Adrenal gland (tissue), 12 donors: ENCODE results near the gene DMWD. TPM values are rescaled to one million over a fixed set of nuclear protein-coding genes. Genes with fewer than 3 reads are reported as not detected.
A peak's percentile ranks its signal among the peaks of the same experiment; 100 is the strongest.

Experiments used
- DNase-seq, 7 donors: peaks; one replicate each; pipeline ENCODE4 v3.0.0-alpha.2; 2019 to 2020
- H3K27ac ChIP-seq, 5 donors: fragments of 200-600 bp; sonication (generic) in 4 of 5; 1 replicate in 3 of 5; 2 replicates in 2 of 5; pipeline versions ENCODE4 v1.5.1 to v1.8.0; 2016 to 2020; ENCODE audit warnings: mild to moderate bottlenecking in 1 of 5
- H3K27me3 ChIP-seq: fragments of 200-600 bp; 2 replicates; pipeline ENCODE4 v1.8.0; 2021
- H3K36me3 ChIP-seq, 2 donors: fragments of 200-600 bp; replicated peaks in 1 of 2; 1 replicate in 1 of 2; 2 replicates in 1 of 2; pipeline versions ENCODE4 v1.5.1 to v1.8.0; 2018 to 2022
- H3K4me1 ChIP-seq, 2 donors: fragments of 200-600 bp; replicated peaks in 1 of 2; 1 replicate in 1 of 2; 2 replicates in 1 of 2; pipeline versions ENCODE4 v1.5.1 to v1.8.0; 2018 to 2021
- H3K4me3 ChIP-seq, 4 donors: fragments of 200-600 bp; sonication (generic) in 3 of 4; one replicate each; pipeline ENCODE4 v1.5.1; 2016 to 2018
- H3K9me3 ChIP-seq, 3 donors: fragments of 200-600 bp; sonication (generic) in 1 of 3; replicated peaks in 1 of 3; 1 replicate in 2 of 3; 2 replicates in 1 of 3; pipeline versions ENCODE4 v1.5.1 to v1.8.0; 2016 to 2021
- POLR2A ChIP-seq, 2 donors: fragments of 450-650 bp; IDR thresholded peaks; one replicate each; pipeline ENCODE4 v1.6.1; 2017; ENCODE audit warnings: antibody characterized with exemption in 2 of 2, mild to moderate bottlenecking in 2 of 2, moderate library complexity in 1 of 2
- WGBS, 4 donors: extraction: QIAGEN DNeasy Blood & Tissue Kit in 2 of 4; methylation state at CpG; one replicate each; pipeline versions ENCODE4 v1.1.5 to v1.1.7; 2013 to 2017; 5-methylcytosine and 5-hydroxymethylcytosine counted together
- intact Hi-C, 2 donors: fragments of 100-400 bp; cut with DNase I; formaldehyde crosslinking; loops; one replicate each; pipeline versions ENCODE4 v1.14.1 to v1.15.0; 2022 to 2023
- polyA plus RNA-seq, 3 donors: library from polyadenylated mRNA; stranded (reverse); fragments of 200-250 nt in 2 of 3; fragments of 350-450 nt in 1 of 3; fragmentation: Illumina TruSeq in 1 of 3; extraction: RNeasy Lipid Tissue Mini Kit (QIAGEN cat#74804) in 1 of 3; gene quantifications; one replicate each; pipeline ENCODE4 v1.2.3, GENCODE V29; 2013 to 2014
- total RNA-seq, 9 donors: library from RNA; depleted of rRNA in 4 of 9; stranded (reverse); fragments of >200 nt in 4 of 9; fragments of 120-200 nt in 1 of 9; fragmentation: NEBNext Ultra II Directional in 1 of 9; extraction: Animal tissue kit (Norgen Biotek cat#: 25700) in 1 of 9; gene quantifications; one replicate each; pipeline versions ENCODE4 v1.1.0 to v1.2.4, GENCODE V29; 2013 to 2023
- TF ChIP-seq, protein P1 (sequence below), 6 experiments: fragments of 450-650 bp in 4 of 6; fragments of 200-600 bp in 2 of 6; sonication (generic) in 1 of 6; IDR thresholded peaks; 1 replicate in 5 of 6; 2 replicates in 1 of 6; pipeline versions ENCODE4 v1.5.1 to v1.8.0; 2016 to 2021; ENCODE audit warnings: antibody characterized with exemption in 6 of 6, mild to moderate bottlenecking in 2 of 6, moderate library complexity in 1 of 6
- donor health status: healthy with polysubstance abuse.
- donor health status: Bipolar disorder and iron deficiency.
- donor health status: DM: yes; HTN: yes; CAD: no.
- donor health status: DM: no; HTN: no; CAD: no.
- donor health status: DM: no; HTN: no; CAD: no.
- donor health status: DM: yes; HTN: yes; CAD: no.

DMWD gene
- total and polyA plus RNA-seq, 12 donors = 13.2 to 91.5 (median 34.0) TPM

DNA sequence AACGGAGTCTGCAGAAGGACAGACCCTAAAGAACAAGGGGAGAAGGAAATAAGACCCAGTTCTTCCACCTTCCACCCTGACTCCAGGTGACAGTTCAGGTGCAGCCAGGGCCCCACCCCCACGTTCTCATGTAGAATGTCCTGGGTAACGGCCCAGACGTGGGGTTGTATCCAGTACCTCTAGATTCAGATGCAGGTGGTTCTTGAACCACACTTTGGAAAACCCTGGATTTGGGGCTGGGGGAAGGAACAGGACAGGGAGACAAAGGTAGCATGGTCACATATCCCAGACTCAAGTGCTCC, 12.5 kb downstream of the DMWD start:
- Histone ChIP-seq H3K27me3 (no peaks in the 10 kb centered on the region), H3K4me3 (peak overlapping the region in 2 of 4 donors; percentile 1 to 61), H3K36me3 (peaks cover 0 to 23% of the 10 kb centered on the region in 2 donors), H3K9me3 (no peaks in the 10 kb centered on the region), H3K4me1 (peaks cover 35 to 41% of the 10 kb centered on the region in 2 donors), H3K27ac (peak overlapping the region in 4 of 5 donors; percentile 35 to 96 (median 90))
- TF ChIP-seq, protein P1, sequence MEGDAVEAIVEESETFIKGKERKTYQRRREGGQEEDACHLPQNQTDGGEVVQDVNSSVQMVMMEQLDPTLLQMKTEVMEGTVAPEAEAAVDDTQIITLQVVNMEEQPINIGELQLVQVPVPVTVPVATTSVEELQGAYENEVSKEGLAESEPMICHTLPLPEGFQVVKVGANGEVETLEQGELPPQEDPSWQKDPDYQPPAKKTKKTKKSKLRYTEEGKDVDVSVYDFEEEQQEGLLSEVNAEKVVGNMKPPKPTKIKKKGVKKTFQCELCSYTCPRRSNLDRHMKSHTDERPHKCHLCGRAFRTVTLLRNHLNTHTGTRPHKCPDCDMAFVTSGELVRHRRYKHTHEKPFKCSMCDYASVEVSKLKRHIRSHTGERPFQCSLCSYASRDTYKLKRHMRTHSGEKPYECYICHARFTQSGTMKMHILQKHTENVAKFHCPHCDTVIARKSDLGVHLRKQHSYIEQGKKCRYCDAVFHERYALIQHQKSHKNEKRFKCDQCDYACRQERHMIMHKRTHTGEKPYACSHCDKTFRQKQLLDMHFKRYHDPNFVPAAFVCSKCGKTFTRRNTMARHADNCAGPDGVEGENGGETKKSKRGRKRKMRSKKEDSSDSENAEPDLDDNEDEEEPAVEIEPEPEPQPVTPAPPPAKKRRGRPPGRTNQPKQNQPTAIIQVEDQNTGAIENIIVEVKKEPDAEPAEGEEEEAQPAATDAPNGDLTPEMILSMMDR (IDR thresholded peaks at IDR 0.05) = no peak
- no peak for TF ChIP-seq POLR2A (IDR thresholded peaks at IDR 0.05)
- WGBS, 4 donors = 17 to 57% (median 33%) methylated on average over 2 to 4 of the region's 4 CpGs
- DNase-seq = peak in 1 of 7 donors; percentile 37
- intact Hi-C loops = no loop called here

DNA sequence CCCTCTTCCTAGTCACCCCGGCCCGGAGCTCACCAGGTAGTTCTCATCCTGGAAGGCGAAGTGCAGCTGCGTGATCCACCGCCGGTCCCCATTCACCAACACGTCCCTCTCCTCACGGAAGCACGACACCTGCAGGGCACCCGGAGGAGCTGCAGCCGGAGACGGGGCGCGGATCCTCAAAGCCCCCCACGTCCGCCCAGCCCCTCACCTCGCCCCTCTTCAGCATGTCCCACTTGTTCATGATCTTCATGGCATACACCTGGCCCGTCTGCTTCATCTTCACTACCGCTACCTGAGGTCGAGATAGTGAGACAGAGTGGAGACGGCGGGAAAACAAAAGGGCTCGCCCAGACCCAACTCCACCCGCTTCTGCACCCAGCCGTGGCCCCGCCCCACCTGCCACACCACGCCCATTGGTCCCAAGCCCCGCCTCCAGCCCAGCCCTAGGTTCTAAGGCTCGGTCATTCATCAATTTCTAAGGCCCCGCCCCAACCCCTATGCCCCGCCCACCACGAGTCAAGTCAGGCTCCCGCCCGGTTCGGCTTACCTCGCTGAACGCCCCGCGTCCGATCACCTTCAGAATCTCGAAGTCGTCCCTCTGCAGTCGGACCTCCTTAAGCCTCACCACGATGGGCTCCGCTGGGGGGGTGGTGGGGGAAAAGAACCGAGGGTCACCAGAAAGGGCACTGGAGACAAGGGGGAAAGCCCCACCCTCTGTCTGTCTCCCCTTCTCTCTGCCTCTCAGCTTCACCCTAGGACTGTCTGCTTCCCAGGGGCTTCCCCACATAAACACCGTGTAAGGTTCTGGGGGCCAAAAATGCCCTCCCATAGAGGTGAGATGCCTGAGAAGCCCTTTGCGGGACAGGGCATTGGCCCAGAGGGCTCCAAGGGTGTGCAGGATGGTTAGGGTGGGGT, 13.2 kb downstream of the DMWD start:
- Histone ChIP-seq H3K27me3 (no peaks in the 10 kb centered on the region), H3K4me3 (peak overlapping the region in 1 of 4 donors; percentile 61), H3K9me3 (no peaks in the 10 kb centered on the region), H3K4me1 (peaks cover 35 to 41% of the 10 kb centered on the region in 2 donors), H3K36me3 (peaks cover 0 to 29% of the 10 kb centered on the region in 2 donors), H3K27ac (peak overlapping the region in 4 of 5 donors; percentile 35 to 96 (median 90))
- 13 to 35% (median 20%) methylated on average over 34 to 48 of the region's 48 CpGs for WGBS, 4 donors
- peak; percentile 92 to 97 (median 94) for DNase-seq
- peak in 1 of 2 donors; percentile 6 for TF ChIP-seq POLR2A (IDR thresholded peaks at IDR 0.05)
- TF ChIP-seq, protein P1 (IDR thresholded peaks at IDR 0.05) = peak in 5 of 6 experiments; percentile 49 to 72 (median 56)
- intact Hi-C loops = no loop called here

DNA sequence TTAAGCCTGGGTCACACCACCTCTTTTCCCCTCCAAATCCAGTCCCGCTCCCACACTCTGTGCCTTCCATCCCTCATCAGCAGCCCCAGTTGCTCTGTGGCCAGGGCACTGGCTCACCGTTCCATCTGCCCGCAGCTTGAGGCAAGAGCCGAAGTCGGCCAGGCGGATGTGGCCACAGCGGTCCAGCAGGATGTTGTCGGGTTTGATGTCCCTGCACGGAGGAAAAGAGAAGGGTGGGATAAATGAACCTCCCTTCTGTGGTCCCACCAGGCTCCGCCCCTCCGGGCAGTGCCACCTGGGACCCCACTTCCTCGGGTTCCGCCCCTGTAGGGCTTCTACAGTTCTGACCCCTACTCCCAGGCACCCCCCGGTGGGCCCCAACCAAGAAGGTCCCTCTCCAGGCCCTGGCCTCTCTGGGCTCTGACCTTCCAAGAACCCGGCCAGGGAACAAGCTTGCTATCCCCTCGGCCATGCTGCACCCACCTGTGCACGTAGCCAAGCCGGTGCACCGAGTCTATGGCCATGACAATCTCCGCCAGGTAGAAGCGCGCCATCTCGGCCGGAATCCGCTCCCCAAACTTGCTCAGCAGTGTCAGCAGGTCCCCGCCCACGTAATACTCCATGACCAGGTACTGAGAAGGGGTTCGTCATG, 14.5 kb downstream of the DMWD start:
- Histone ChIP-seq H3K27me3 (no peaks in the 10 kb centered on the region), H3K4me3 (no peak overlapping the region), H3K27ac (no peak overlapping the region), H3K9me3 (no peaks in the 10 kb centered on the region), H3K4me1 (peaks cover 30 to 32% of the 10 kb centered on the region in 2 donors), H3K36me3 (peaks cover 0 to 30% of the 10 kb centered on the region in 2 donors)
- TF ChIP-seq, protein P1 (IDR thresholded peaks at IDR 0.05) = no peak
- no peak for TF ChIP-seq POLR2A (IDR thresholded peaks at IDR 0.05)
- 90 to 97% (median 95%) methylated on average over 18 to 28 of the region's 28 CpGs for WGBS, 4 donors
- intact Hi-C loops = no loop called here
- DNase-seq = peak in 2 of 7 donors; percentile 35 to 44

DNA sequence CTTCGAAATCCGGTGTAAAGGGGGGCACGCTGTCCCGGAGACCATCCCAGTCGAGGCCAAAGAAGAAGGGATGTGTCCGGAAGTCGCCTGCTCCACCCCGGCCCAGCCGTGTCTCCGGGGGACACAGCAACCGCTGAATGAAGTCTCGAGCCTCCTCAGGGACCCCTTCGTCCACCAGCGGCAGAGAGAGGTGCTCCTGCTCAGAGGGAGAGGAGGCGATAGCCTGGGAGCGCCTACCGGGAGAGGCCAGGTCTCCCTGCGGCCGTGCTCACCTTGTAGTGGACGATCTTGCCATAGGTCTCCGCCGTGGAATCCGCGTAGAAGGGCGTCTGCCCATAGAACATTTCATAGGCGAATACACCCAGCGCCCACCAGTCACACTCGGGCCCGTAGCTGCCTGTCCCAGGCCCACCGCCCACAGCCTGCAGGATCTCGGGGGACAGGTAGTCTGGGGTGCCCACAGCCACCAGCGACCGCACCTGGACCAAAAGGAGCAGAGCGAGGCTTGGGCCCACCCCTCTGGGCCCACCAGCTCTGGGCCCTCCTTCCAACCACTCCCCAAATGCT, 15.2 kb downstream of the DMWD start:
- 92 to 94% (median 93%) methylated on average over 19 to 34 of the region's 34 CpGs for WGBS, 4 donors
- no peak for DNase-seq
- H3K36me3 ChIP-seq = peaks cover 0 to 30% of the 10 kb centered on the region in 2 donors
- H3K9me3 ChIP-seq = no peaks in the 10 kb centered on the region
- intact Hi-C loops = no loop called here
- no peak overlapping the region for H3K4me3 ChIP-seq
- TF ChIP-seq, protein P1 (IDR thresholded peaks at IDR 0.05) = no peak
- TF ChIP-seq POLR2A (IDR thresholded peaks at IDR 0.05) = no peak
- peaks cover 23 to 27% of the 10 kb centered on the region in 2 donors for H3K4me1 ChIP-seq
- no peak overlapping the region for H3K27ac ChIP-seq
- no peaks in the 10 kb centered on the region for H3K27me3 ChIP-seq
